ENCODE measurements around the gene WDR86. TPM values are rescaled to one million over a fixed set of nuclear protein-coding genes. Genes with fewer than 3 reads are reported as not detected.

The WDR86 gene
- total RNA-seq, 1 experiment from 2014 or later = 0.86 TPM

DNA sequence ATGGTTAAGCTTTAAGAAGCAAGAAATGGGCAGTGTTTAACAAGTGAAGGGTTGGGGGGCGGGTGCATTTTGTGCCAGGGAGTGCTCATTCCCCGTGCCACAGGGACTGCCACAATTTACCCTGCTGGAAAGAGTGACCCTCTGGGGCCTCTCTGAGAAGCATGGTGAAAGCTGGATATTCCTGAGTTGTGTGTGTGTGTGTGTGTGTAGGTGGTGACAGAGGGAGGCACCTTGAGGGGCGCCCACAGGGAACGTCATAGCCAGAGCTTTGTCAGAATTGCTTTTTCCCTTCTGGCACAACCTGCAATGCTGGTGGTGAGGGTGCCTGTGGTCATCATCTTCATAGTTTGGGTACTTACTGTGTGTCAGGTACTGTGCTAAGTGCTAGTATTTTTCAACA lies 2.5 kb upstream of the WDR86 start:
- no peak for TF ChIP-seq EZH2 (IDR thresholded peaks at IDR 0.05; ENCODE audit: borderline replicate concordance, low read depth, low read length, poor library complexity, severe bottlenecking)
- TF ChIP-seq, protein P1, sequence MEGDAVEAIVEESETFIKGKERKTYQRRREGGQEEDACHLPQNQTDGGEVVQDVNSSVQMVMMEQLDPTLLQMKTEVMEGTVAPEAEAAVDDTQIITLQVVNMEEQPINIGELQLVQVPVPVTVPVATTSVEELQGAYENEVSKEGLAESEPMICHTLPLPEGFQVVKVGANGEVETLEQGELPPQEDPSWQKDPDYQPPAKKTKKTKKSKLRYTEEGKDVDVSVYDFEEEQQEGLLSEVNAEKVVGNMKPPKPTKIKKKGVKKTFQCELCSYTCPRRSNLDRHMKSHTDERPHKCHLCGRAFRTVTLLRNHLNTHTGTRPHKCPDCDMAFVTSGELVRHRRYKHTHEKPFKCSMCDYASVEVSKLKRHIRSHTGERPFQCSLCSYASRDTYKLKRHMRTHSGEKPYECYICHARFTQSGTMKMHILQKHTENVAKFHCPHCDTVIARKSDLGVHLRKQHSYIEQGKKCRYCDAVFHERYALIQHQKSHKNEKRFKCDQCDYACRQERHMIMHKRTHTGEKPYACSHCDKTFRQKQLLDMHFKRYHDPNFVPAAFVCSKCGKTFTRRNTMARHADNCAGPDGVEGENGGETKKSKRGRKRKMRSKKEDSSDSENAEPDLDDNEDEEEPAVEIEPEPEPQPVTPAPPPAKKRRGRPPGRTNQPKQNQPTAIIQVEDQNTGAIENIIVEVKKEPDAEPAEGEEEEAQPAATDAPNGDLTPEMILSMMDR (conservative IDR thresholded peaks at IDR 0.05; ENCODE audit: low read depth, low read length) = no peak
- POLR2A ChIA-PET (ENCODE audit: low non-redundant PET) = no interaction called here
- Histone ChIP-seq H3K27me3 (replicated peaks; ENCODE audit: insufficient read depth, low read depth, low read length, poor library complexity) (peaks cover 50% of the 10 kb centered on the region), H3K4me1 (ENCODE audit: insufficient read depth, low read length, poor library complexity, severe bottlenecking) (peaks cover 11% of the 10 kb centered on the region), H3K9me3 (ENCODE audit: low read depth, low read length, poor library complexity, severe bottlenecking) (no peaks in the 10 kb centered on the region), H3K36me3 (ENCODE audit: insufficient read depth, low read length, poor library complexity, severe bottlenecking) (no peaks in the 10 kb centered on the region), H3K27ac (ENCODE audit: low read depth, low read length, poor library complexity, severe bottlenecking) (no peak overlapping the region), H3K4me3 (ENCODE audit: low read depth, low read length, poor library complexity, severe bottlenecking) (no peak overlapping the region)
- no peak for DNase-seq (ENCODE audit: low spot score)
- intact Hi-C loops (cut with micrococcal nuclease; ENCODE audit: unreplicated experiment) = no loop called here
- CTCF ChIA-PET = no interaction called here
- BruUV-seq (replicated peaks) = no TSS peak

DNA sequence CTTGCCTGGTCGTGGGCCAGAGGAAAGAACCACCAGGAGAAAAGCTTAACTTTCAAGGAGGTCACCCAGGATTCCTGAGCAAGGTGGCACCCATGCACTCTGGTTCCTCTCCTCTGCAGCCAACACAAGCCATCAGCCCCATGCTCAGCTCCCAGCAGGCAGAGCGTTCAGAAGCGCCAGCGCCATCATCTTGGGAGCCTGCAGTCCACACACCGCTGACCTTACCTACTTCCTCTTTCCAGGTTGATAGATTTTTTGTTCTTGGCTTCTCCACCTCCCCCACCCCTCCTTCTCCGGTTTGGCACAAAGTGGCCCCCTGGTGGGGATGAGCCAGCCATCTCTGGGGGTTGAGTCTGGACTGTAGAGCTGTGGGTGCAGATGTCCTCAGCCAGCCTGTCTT lies 1.7 kb upstream of the WDR86 start:
- no peak overlapping the region for H3K4me3 ChIP-seq (ENCODE audit: low read depth, low read length, poor library complexity, severe bottlenecking)
- ChIA-PET CTCF (no interaction called here), POLR2A (ENCODE audit: low non-redundant PET) (no interaction called here)
- TF ChIP-seq, protein P1 (conservative IDR thresholded peaks at IDR 0.05; ENCODE audit: low read depth, low read length) = no peak
- no peak for TF ChIP-seq EZH2 (IDR thresholded peaks at IDR 0.05; ENCODE audit: borderline replicate concordance, low read depth, low read length, poor library complexity, severe bottlenecking)
- intact Hi-C loops (cut with micrococcal nuclease; ENCODE audit: unreplicated experiment) = no loop called here
- no TSS peak for BruUV-seq (replicated peaks)
- DNase-seq (ENCODE audit: low spot score) = no peak
- H3K4me1 ChIP-seq (ENCODE audit: insufficient read depth, low read length, poor library complexity, severe bottlenecking) = peaks cover 11% of the 10 kb centered on the region
- H3K36me3 ChIP-seq (ENCODE audit: insufficient read depth, low read length, poor library complexity, severe bottlenecking) = no peaks in the 10 kb centered on the region
- H3K27me3 ChIP-seq (replicated peaks; ENCODE audit: insufficient read depth, low read depth, low read length, poor library complexity) = peaks cover 50% of the 10 kb centered on the region
- no peaks in the 10 kb centered on the region for H3K9me3 ChIP-seq (ENCODE audit: low read depth, low read length, poor library complexity, severe bottlenecking)
- no peak overlapping the region for H3K27ac ChIP-seq (ENCODE audit: low read depth, low read length, poor library complexity, severe bottlenecking)

DNA sequence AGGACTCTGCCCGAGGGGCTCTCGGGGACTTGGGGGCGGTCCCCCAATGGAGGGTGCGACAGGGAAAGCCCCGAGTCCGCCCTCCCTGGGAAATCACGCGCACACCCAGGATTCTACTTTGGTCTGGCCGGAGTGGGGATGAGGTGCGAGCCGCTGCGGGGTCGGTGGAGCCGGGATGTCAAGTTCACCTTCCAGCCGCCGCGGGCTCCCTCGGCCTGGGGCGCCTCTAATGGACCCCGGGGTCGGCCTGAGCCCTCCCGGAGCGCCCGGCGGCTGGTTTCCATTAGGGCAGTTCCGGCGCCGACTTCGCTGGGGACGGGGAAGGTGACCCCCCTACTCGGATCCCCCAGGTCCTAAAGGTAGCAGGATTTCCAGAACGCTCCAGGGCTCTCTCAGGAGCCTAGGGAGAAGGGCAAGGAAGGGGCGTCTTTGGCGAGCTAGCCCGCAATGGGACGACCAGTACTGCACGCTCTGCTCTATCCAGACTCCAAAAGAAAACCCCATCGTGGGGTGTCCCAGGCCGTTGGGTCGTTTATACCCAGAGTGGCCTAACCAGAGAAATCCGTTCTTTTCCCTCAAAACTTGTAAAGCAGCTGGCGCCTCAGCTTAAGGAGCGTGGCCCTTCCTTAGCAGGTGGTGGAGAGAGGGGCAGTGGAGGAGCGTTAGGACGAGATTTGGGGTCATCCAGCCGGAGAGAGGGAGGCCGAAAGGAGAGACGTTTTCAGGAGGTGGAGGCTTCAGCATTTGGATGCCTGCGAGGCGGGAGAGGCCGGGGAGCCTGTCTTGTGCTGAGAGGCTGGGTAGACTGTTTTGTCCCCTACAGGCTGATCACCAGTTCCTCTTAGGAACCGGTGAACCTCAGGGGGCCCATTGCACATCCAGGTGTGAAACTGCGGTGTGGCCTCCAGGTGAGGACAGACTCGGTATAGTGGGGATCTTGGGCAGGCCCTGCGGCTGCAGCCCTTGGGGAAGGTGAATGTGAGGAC lies 860 bp upstream of the WDR86 start:
- DNase-seq (ENCODE audit: low spot score) = peak; percentile 25
- intact Hi-C loops (cut with micrococcal nuclease; ENCODE audit: unreplicated experiment) = no loop called here
- ChIA-PET CTCF (no interaction called here), POLR2A (ENCODE audit: low non-redundant PET) (no interaction called here)
- Histone ChIP-seq H3K4me1 (ENCODE audit: insufficient read depth, low read length, poor library complexity, severe bottlenecking) (peaks cover 11% of the 10 kb centered on the region), H3K9me3 (ENCODE audit: low read depth, low read length, poor library complexity, severe bottlenecking) (no peaks in the 10 kb centered on the region), H3K27me3 (replicated peaks; ENCODE audit: insufficient read depth, low read depth, low read length, poor library complexity) (peaks cover 50% of the 10 kb centered on the region), H3K27ac (ENCODE audit: low read depth, low read length, poor library complexity, severe bottlenecking) (peak overlapping the region; percentile 57), H3K4me3 (ENCODE audit: low read depth, low read length, poor library complexity, severe bottlenecking) (peak overlapping the region; percentile 74), H3K36me3 (ENCODE audit: insufficient read depth, low read length, poor library complexity, severe bottlenecking) (no peaks in the 10 kb centered on the region)
- no peak for TF ChIP-seq EZH2 (IDR thresholded peaks at IDR 0.05; ENCODE audit: borderline replicate concordance, low read depth, low read length, poor library complexity, severe bottlenecking)
- TF ChIP-seq, protein P1 (conservative IDR thresholded peaks at IDR 0.05; ENCODE audit: low read depth, low read length) = no peak
- BruUV-seq (replicated peaks) = no TSS peak

Data from A673 (cell line).